GM21447 (cell line): ENCODE results near the gene OR10T2.
"Not testable (repeated sequence)": the region's sequence is repeated elsewhere in the genome, so short reads cannot be mapped to it uniquely, and the experiment has no call there.

Experiments used
- ATAC-seq: cut with Tn5 transposase; IDR thresholded peaks from one replicate; pipeline ENCODE4 v1.9.1; 2021; ENCODE audit not compliant: unreplicated experiment

Gene OR10T2

DNA sequence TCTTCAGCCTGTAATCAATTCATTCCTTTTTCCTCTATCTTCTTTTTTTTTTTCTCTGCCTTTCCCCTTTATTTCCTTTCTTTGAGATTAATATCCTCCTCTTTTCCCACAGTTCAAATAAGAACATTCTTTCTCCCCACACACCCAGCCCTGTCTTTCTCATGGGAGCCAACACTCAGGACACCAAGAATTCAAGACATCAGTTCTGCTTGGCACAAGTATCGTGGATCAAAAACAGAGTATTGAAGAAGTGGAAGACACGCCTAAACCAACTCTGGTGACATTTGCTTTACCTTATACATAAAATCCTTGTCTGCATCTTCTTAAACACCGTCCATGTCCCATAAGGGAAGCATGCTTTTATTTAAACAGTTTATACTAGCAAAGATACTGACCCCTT is 42.6 kb downstream of the OR10T2 start:
- ATAC-seq: no peak

DNA sequence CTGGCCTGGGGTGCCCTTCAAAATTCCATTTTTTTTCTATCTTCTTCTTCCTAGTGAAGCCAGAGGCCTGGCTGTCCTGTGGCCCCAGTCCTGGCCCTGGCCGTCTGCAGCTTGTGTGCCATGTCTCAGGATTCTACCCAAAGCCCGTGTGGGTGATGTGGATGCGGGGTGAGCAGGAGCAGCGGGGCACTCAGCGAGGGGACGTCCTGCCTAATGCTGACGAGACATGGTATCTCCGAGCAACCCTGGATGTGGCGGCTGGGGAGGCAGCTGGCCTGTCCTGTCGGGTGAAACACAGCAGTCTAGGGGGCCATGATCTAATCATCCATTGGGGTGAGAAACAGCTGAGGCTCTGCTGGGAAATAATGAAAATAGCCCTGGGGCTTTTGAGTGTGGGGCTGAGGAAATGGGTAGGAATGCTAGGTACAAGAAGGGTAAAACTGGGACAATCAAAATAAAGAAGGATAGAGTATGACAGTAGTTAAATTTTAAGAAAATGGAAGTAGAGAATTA is 43.4 kb downstream of the OR10T2 start:
- ATAC-seq: no peak

DNA sequence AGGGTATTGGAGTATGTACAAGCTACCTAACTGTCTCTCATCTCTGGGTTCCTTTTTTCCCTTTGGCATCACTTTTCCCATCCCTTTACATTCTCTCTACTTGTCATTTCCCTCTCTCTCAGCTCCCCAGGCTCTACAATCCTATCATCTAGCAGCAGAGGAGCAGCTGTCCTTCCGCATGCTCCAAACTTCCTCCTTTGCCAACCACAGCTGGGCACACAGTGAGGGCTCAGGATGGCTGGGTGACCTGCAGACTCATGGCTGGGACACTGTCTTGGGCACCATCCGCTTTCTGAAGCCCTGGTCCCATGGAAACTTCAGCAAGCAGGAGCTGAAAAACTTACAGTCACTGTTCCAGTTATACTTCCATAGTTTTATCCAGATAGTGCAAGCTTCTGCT is 45.0 kb downstream of the OR10T2 start:
- no peak for ATAC-seq

DNA sequence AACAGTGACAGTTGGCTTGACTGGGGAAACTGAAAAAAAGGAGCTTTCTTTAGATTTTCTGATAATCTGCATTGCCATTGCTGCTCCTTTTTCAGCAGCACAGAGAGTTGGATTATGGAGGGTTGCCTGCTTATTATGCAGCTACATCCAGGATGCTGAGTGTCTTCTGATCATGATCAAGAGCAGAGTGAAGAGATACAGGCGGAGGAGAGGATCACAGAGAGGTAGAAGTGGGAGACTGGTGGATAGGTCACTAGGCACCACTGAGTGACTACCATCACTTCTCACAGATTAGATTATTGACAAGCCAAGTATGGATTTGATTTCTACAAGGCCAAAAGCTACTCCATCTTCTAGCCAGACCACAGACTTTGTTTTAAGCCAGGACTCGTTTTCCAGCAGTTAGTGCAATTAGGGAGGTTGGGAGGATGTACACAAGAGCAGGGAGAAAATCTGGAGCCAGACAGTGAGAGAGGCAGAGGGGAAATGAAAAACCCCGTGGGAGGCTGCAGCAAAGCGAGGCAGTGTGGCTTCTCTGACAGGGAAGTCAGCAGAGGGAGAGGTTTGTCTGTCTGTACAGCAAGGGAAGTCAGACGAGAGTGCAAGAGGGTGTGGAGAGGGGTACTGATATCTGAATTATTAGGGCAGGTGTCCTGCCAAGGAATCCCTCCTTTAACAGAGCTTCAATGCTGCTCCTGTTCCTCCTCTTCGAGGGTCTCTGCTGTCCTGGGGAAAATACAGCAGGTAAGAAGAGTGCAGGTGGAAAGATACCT is 45.8 kb downstream of the OR10T2 start, which contains the start of gene CD1E:
CD1E (plus strand) TSS at position 592 of the 773 bp plus-strand sequence; CDS start at position 687, 95 bp downstream.
- no peak for ATAC-seq

DNA sequence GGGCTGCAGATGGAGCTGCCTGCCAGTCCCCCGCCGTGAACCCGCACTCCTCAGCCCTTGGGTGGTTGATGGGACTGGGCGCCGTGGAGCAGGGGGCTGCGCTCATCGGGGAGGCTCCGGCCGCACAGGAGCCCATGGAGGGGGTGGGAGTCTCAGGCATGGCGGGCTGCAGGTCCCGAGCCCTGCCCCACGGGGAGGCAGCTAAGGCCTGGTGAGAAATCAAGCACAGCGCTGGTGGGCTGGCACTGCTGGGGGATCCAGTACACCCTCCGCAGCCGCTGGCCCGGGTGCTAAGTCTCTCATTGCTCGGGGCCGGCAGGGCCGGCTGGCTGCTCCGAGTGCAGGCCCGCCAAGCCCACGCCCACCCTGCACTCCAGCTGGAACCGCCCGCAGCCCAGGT is 50.3 kb downstream of the OR10T2 start:
- not testable (repeated sequence) for ATAC-seq
